ENCODE results near the gene IRF2BP2. TPM values are rescaled to one million over a fixed set of nuclear protein-coding genes. Genes with fewer than 3 reads are reported as not detected.

IRF2BP2 gene
- total and polyA plus RNA-seq, 2 experiments from 2014 or later: 68.2 to 135 TPM

DNA sequence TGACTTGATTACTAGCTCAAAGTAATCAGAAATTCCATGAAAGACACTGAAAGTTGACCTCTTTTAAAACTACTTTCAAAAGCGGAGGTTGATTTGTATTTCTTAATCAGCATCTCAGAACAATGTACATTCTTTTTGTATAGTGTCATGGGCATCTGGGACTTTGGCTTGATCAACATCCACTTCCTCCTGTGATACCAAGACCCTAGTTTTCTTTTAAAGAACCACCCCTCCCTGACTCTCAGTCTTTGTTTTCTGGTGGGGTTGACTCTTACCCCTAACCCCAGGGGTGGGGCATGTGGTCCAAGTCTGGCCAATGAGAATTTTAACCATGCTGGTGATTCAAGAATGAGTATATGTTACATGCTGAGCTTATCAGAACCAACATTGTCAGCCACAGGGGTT, 21.7 kb upstream of the IRF2BP2 start:
- Histone ChIP-seq H2AFZ (no peak overlapping the region), H3K9me2 (replicated peaks; ENCODE audit: insufficient read depth) (no peaks in the 10 kb centered on the region), H4K20me1 (ENCODE audit: insufficient read depth, poor library complexity, severe bottlenecking) (no peaks in the 10 kb centered on the region), H3K27ac (peak overlapping the region; percentile 79), H3K36me3 (replicated peaks; ENCODE audit: insufficient read depth, low read depth) (no peaks in the 10 kb centered on the region), H3K27me3 (no peaks in the 10 kb centered on the region), H3K4me3 (no peak overlapping the region), H3K4me1 (ENCODE audit: insufficient read depth) (peaks cover 10% of the 10 kb centered on the region), H3K79me2 (no peaks in the 10 kb centered on the region), H3K9me3 (ENCODE audit: low read depth) (no peaks in the 10 kb centered on the region), H3K4me2 (no peak overlapping the region)
- WGBS (ENCODE audit: low lambda C conversion rate, missing lambda C conversion rate): 27% methylated on average over 1 of the region's 1 CpG
- no peak for DNase-seq (ENCODE audit: low spot score)
- TF ChIP-seq, protein P1, sequence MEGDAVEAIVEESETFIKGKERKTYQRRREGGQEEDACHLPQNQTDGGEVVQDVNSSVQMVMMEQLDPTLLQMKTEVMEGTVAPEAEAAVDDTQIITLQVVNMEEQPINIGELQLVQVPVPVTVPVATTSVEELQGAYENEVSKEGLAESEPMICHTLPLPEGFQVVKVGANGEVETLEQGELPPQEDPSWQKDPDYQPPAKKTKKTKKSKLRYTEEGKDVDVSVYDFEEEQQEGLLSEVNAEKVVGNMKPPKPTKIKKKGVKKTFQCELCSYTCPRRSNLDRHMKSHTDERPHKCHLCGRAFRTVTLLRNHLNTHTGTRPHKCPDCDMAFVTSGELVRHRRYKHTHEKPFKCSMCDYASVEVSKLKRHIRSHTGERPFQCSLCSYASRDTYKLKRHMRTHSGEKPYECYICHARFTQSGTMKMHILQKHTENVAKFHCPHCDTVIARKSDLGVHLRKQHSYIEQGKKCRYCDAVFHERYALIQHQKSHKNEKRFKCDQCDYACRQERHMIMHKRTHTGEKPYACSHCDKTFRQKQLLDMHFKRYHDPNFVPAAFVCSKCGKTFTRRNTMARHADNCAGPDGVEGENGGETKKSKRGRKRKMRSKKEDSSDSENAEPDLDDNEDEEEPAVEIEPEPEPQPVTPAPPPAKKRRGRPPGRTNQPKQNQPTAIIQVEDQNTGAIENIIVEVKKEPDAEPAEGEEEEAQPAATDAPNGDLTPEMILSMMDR (IDR thresholded peaks at IDR 0.05; ENCODE audit: poor library complexity): no peak
- TF ChIP-seq EZH2 (IDR thresholded peaks at IDR 0.05; ENCODE audit: borderline replicate concordance): no peak
- no peak for TF ChIP-seq EZH2phosphoT487 (IDR thresholded peaks at IDR 0.05; ENCODE audit: low read depth, severe bottlenecking, unreplicated experiment)

DNA sequence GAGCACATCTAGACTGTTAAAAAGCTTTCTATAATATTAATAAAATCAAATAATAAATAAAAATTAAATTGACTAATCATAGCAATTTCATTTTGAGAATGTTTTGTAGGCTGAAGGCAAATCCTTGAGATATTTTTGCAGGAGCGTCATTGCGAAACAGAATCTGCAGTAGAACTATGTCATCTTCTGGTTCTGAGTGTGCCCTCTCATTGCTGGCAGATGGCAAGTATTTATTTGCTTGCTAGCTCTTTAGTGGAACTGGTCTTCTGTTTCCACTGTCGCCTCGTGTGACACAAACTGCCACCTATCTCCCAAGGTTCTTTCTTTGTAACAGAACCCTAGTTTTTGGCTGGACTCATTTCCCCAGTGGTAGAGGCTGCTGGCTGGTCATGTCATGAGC, 19.0 kb upstream of the IRF2BP2 start:
- WGBS (ENCODE audit: low lambda C conversion rate, missing lambda C conversion rate): 97% methylated on average over 4 of the region's 4 CpGs
- Histone ChIP-seq H4K20me1 (ENCODE audit: insufficient read depth, poor library complexity, severe bottlenecking) (no peaks in the 10 kb centered on the region), H3K27me3 (no peaks in the 10 kb centered on the region), H3K4me2 (no peak overlapping the region), H3K27ac (no peak overlapping the region), H3K79me2 (no peaks in the 10 kb centered on the region), H3K4me3 (no peak overlapping the region), H3K9me2 (replicated peaks; ENCODE audit: insufficient read depth) (no peaks in the 10 kb centered on the region), H3K4me1 (ENCODE audit: insufficient read depth) (peaks cover 17% of the 10 kb centered on the region), H2AFZ (no peak overlapping the region), H3K36me3 (replicated peaks; ENCODE audit: insufficient read depth, low read depth) (no peaks in the 10 kb centered on the region), H3K9me3 (ENCODE audit: low read depth) (no peaks in the 10 kb centered on the region)
- no peak for TF ChIP-seq EZH2phosphoT487 (IDR thresholded peaks at IDR 0.05; ENCODE audit: low read depth, severe bottlenecking, unreplicated experiment)
- no peak for TF ChIP-seq EZH2 (IDR thresholded peaks at IDR 0.05; ENCODE audit: borderline replicate concordance)
- no peak for DNase-seq (ENCODE audit: low spot score)

DNA sequence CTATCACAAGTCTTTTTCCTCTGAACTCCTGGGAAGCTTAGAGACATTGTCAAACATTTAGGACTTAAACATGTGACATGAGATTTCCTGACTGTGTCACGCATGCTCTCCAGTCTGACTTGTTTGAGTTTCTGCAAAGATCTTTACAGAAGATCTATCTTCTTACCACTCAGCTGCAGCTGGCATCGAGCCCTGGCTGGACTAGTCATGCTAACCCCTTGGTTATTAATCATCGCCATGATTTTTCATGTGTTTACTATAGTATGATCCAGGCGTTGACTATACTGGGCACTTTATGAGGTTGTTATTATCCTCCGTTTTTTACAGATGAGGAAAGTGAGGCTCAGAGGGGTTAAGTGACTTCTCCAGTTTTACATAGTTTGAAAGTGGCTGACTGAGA, 18.1 kb upstream of the IRF2BP2 start:
- no peak overlapping the region for H3K4me3 ChIP-seq
- H3K9me2 ChIP-seq (replicated peaks; ENCODE audit: insufficient read depth): no peaks in the 10 kb centered on the region
- WGBS (ENCODE audit: low lambda C conversion rate, missing lambda C conversion rate): 67% methylated on average over 5 of the region's 5 CpGs
- H2AFZ ChIP-seq: no peak overlapping the region
- no peaks in the 10 kb centered on the region for H3K9me3 ChIP-seq (ENCODE audit: low read depth)
- TF ChIP-seq, protein P1 (IDR thresholded peaks at IDR 0.05; ENCODE audit: poor library complexity): no peak
- no peak for TF ChIP-seq EZH2phosphoT487 (IDR thresholded peaks at IDR 0.05; ENCODE audit: low read depth, severe bottlenecking, unreplicated experiment)
- no peak for TF ChIP-seq EZH2 (IDR thresholded peaks at IDR 0.05; ENCODE audit: borderline replicate concordance)
- H3K27me3 ChIP-seq: no peaks in the 10 kb centered on the region
- H3K79me2 ChIP-seq: no peaks in the 10 kb centered on the region
- peaks cover 26% of the 10 kb centered on the region for H3K4me1 ChIP-seq (ENCODE audit: insufficient read depth)
- no peaks in the 10 kb centered on the region for H4K20me1 ChIP-seq (ENCODE audit: insufficient read depth, poor library complexity, severe bottlenecking)
- DNase-seq (ENCODE audit: low spot score): no peak
- H3K27ac ChIP-seq: peak overlapping the region; percentile 86
- no peaks in the 10 kb centered on the region for H3K36me3 ChIP-seq (replicated peaks; ENCODE audit: insufficient read depth, low read depth)
- H3K4me2 ChIP-seq: no peak overlapping the region

DNA sequence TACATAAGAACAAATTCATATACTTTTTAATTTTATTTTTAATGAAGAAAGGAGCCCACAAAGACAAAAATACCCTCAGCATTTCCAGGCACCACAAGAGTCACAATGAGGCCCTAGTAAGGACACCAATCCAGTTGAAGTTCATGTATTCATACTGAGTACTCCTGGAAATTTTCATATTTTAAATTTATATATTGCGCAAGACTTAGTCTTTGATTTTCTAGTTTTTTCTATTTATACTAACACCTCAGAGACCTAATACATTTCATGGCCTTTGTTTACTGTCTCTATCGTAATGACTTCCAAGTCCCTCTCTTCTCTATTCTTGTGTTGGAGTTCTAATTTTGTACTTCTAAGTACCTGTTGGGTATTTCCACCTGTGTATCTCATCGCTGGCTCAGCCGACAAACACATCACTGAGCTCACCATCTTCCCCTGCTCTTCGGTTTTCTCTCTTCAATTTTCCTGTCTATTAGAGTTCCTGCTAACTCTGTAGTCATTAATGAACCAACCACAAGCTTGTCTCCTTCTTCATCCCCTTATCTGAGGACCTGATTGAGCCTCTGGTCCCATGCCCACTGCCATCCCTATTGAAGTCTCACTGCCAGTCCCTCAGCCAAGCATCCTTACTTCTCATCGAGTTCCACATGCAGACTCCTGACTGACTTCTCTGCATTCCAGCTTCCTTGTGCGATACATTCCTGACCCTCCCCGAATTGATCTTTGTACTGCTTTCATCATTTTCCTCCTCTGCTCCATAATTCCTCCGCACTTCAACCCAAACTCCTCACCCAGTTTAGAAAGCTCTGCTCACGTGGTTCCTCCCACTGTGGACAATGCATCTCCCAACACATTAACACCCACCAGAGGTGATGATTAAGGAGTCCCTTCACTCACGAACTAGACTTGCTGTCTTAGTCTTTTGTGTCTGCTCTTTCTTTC, 17.3 kb upstream of the IRF2BP2 start:
- Histone ChIP-seq H3K9me3 (ENCODE audit: low read depth) (no peaks in the 10 kb centered on the region), H3K27ac (peak overlapping the region; percentile 86), H4K20me1 (ENCODE audit: insufficient read depth, poor library complexity, severe bottlenecking) (no peaks in the 10 kb centered on the region), H3K79me2 (no peaks in the 10 kb centered on the region), H3K9me2 (replicated peaks; ENCODE audit: insufficient read depth) (no peaks in the 10 kb centered on the region), H3K27me3 (no peaks in the 10 kb centered on the region), H3K36me3 (replicated peaks; ENCODE audit: insufficient read depth, low read depth) (no peaks in the 10 kb centered on the region), H3K4me3 (no peak overlapping the region), H3K4me2 (no peak overlapping the region), H3K4me1 (ENCODE audit: insufficient read depth) (peaks cover 33% of the 10 kb centered on the region), H2AFZ (no peak overlapping the region)
- TF ChIP-seq EZH2phosphoT487 (IDR thresholded peaks at IDR 0.05; ENCODE audit: low read depth, severe bottlenecking, unreplicated experiment) (no peak), EZH2 (IDR thresholded peaks at IDR 0.05; ENCODE audit: borderline replicate concordance) (no peak)
- TF ChIP-seq, protein P1 (IDR thresholded peaks at IDR 0.05; ENCODE audit: poor library complexity): no peak
- no peak for DNase-seq (ENCODE audit: low spot score)
- 82% methylated on average over 11 of the region's 11 CpGs for WGBS (ENCODE audit: low lambda C conversion rate, missing lambda C conversion rate)
